Astrocyte (in vitro differentiated cells and primary cell): Measurements from ENCODE around the gene PACRG. TPM values are rescaled to one million over a fixed set of nuclear protein-coding genes. Genes with fewer than 3 reads are reported as not detected.

ENCODE experiments used
- DNase-seq: peaks from one replicate; pipeline ENCODE4 v3.0.0-alpha.2; 2010; ENCODE audit warnings: low read depth
- FAIRE-seq: peaks from 2 replicates; lab custom pipeline; 2011; peaks lifted over from hg19 to GRCh38; lab: Jason Lieb, UNC
- H2AFZ ChIP-seq: 2 replicates; pipeline ENCODE4 v1.6.0; 2012; ENCODE audit warnings: low read depth, low read length, inconsistent platforms
- H3K27ac ChIP-seq: 2 replicates; pipeline ENCODE4 v1.5.1; 2011; ENCODE audit warnings: low read depth, low read length, inconsistent platforms
- H3K27me3 ChIP-seq: 2 replicates; pipeline ENCODE4 v1.6.0; 2011; ENCODE audit warnings: low read length, inconsistent platforms; ENCODE audit not compliant: insufficient read depth
- H3K36me3 ChIP-seq: 2 replicates; pipeline ENCODE4 v1.5.1; 2011; ENCODE audit warnings: low read length, inconsistent platforms; ENCODE audit not compliant: insufficient read depth
- H3K4me1 ChIP-seq: 2 replicates; pipeline ENCODE4 v1.5.1; 2011; ENCODE audit warnings: low read length, inconsistent platforms; ENCODE audit not compliant: insufficient read depth
- H3K4me2 ChIP-seq: 2 replicates; pipeline ENCODE4 v1.6.0; 2012; ENCODE audit warnings: low read length, inconsistent platforms
- H3K4me3 ChIP-seq: 2 replicates; pipeline ENCODE4 v1.5.1; 2011; ENCODE audit warnings: low read depth, mild to moderate bottlenecking, low read length, inconsistent platforms; ENCODE audit not compliant: insufficient read depth
- H3K79me2 ChIP-seq: 2 replicates; pipeline ENCODE4 v1.6.0; 2012; ENCODE audit warnings: mild to moderate bottlenecking, low read length, inconsistent platforms; ENCODE audit not compliant: insufficient read depth
- H3K9ac ChIP-seq: 2 replicates; pipeline ENCODE4 v1.6.0; 2012; ENCODE audit warnings: mild to moderate bottlenecking, low read length, inconsistent platforms
- H3K9me3 ChIP-seq: 2 replicates; pipeline ENCODE4 v1.5.1; 2012; ENCODE audit warnings: low read depth, mild to moderate bottlenecking, low read length, inconsistent platforms; ENCODE audit not compliant: insufficient read depth
- H4K20me1 ChIP-seq: 2 replicates; pipeline ENCODE4 v1.6.0; 2012; ENCODE audit warnings: low read length, inconsistent platforms; ENCODE audit not compliant: insufficient read depth
- H3K27ac Mint-ChIP-seq: one replicate; pipeline ENCODE4 v1.8.0; 2021; ENCODE audit warnings: mild to moderate bottlenecking, mixed read lengths; ENCODE audit not compliant: unreplicated experiment
- H3K27me3 Mint-ChIP-seq: one replicate; pipeline ENCODE4 v1.8.0; 2021; ENCODE audit warnings: low read depth, mixed read lengths; ENCODE audit not compliant: unreplicated experiment
- H3K36me3 Mint-ChIP-seq: one replicate; pipeline ENCODE4 v1.8.0; 2021; ENCODE audit warnings: low read depth, mixed read lengths; ENCODE audit not compliant: unreplicated experiment
- H3K4me1 Mint-ChIP-seq: one replicate; pipeline ENCODE4 v1.8.0; 2021; ENCODE audit warnings: low read depth, mixed read lengths; ENCODE audit not compliant: unreplicated experiment
- H3K4me3 Mint-ChIP-seq: one replicate; pipeline ENCODE4 v1.8.0; 2021; ENCODE audit warnings: mild to moderate bottlenecking, moderate library complexity, mixed read lengths; ENCODE audit not compliant: unreplicated experiment
- H3K9me3 Mint-ChIP-seq: one replicate; pipeline ENCODE4 v1.8.0; 2021; ENCODE audit warnings: mild to moderate bottlenecking, mixed read lengths; ENCODE audit not compliant: unreplicated experiment
- CTCF ChIP-seq: IDR thresholded peaks from 2 replicates; pipeline ENCODE4 v1.5.1; 2011; ENCODE audit warnings: low read depth, mild to moderate bottlenecking, inconsistent platforms, low read length, moderate library complexity; ENCODE audit not compliant: insufficient read depth
- EZH2 ChIP-seq: IDR thresholded peaks from 2 replicates; pipeline ENCODE4 v1.6.1; 2012; ENCODE audit warnings: mild to moderate bottlenecking, low read length, inconsistent platforms; ENCODE audit not compliant: insufficient read depth
- total RNA-seq: library from RNA; stranded (reverse); gene quantifications from 2 replicates; pipeline ENCODE4 v1.2.1, GENCODE V29; 2021

PACRG gene
- total RNA-seq, 1 donor from 2014 or later: not detected

GRCh38 chr6:162971356-162971755 is 243.6 kb downstream of the PACRG start:
- no peaks in the 10 kb centered on the region for H3K4me1 ChIP-seq
- Mint-ChIP-seq H3K27ac (no peak overlapping the region), H3K36me3 (no peaks in the 10 kb centered on the region), H3K4me3 (no peak overlapping the region), H3K27me3 (no peaks in the 10 kb centered on the region), H3K4me1 (no peaks in the 10 kb centered on the region), H3K9me3 (peaks cover 3% of the 10 kb centered on the region)
- H3K4me3 ChIP-seq: no peak overlapping the region
- no peaks in the 10 kb centered on the region for H3K36me3 ChIP-seq
- TF ChIP-seq CTCF: no peak
- no peak for TF ChIP-seq EZH2
- H3K79me2 ChIP-seq: no peaks in the 10 kb centered on the region
- H3K9ac ChIP-seq: no peak overlapping the region
- H4K20me1 ChIP-seq: no peaks in the 10 kb centered on the region
- FAIRE-seq: no peak
- no peak for DNase-seq
- no peak overlapping the region for H3K4me2 ChIP-seq
- no peaks in the 10 kb centered on the region for H3K27me3 ChIP-seq
- H3K27ac ChIP-seq: no peak overlapping the region
- no peaks in the 10 kb centered on the region for H3K9me3 ChIP-seq
- no peak overlapping the region for H2AFZ ChIP-seq

DNA sequence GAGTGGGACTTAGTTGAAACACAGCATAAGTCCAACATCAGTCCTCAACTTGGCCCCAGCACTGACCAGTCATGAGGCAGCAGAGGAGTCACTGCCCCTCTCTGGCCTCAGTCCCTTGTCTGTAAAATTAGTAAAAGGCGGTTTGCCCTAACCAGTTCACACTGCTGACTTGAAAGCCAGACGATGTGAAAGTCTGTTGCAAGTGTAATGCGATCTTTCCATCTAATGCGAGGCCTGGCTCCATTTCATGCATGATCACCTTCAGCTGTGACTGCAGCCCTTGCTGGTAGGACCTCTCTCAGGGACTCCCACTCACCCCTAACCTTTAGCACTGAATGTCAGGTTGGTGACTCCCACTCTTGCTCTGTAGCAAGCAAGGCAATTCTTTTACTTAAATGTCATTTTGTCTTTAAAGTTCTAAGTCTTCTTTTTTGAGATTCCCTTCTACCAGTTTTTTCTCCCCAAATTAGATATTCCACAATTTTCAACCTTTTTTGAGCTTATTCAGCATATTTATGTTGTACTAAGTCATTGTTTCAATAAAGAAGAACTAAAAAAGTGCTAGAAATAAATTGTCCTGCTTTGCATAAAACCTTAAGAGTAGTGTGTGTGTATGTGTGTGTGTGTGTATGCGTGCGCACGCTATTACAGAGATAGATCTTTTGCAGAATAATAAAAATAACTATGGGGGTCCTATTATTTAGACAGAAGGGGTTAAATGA is 245.5 kb downstream of the PACRG start:
- no peaks in the 10 kb centered on the region for H3K4me1 Mint-ChIP-seq
- no peak for TF ChIP-seq CTCF
- TF ChIP-seq EZH2: no peak
- no peaks in the 10 kb centered on the region for H4K20me1 ChIP-seq
- no peaks in the 10 kb centered on the region for H3K27me3 Mint-ChIP-seq
- no peaks in the 10 kb centered on the region for H3K4me1 ChIP-seq
- FAIRE-seq: no peak
- no peak overlapping the region for H3K9ac ChIP-seq
- no peak overlapping the region for H2AFZ ChIP-seq
- H3K79me2 ChIP-seq: no peaks in the 10 kb centered on the region
- no peaks in the 10 kb centered on the region for H3K36me3 Mint-ChIP-seq
- H3K4me3 ChIP-seq: no peak overlapping the region
- no peak overlapping the region for H3K4me3 Mint-ChIP-seq
- H3K27me3 ChIP-seq: no peaks in the 10 kb centered on the region
- H3K9me3 Mint-ChIP-seq: peaks cover 3% of the 10 kb centered on the region
- H3K27ac ChIP-seq: no peak overlapping the region
- no peak overlapping the region for H3K4me2 ChIP-seq
- no peak overlapping the region for H3K27ac Mint-ChIP-seq
- H3K9me3 ChIP-seq: no peaks in the 10 kb centered on the region
- H3K36me3 ChIP-seq: no peaks in the 10 kb centered on the region
- DNase-seq: no peak

GRCh38 chr6:162973980-162974379 is 246.2 kb downstream of the PACRG start:
- Histone ChIP-seq H3K27ac (no peak overlapping the region), H3K27me3 (no peaks in the 10 kb centered on the region), H3K36me3 (no peaks in the 10 kb centered on the region), H3K4me1 (no peaks in the 10 kb centered on the region), H3K4me3 (no peak overlapping the region), H3K9ac (no peak overlapping the region), H4K20me1 (no peaks in the 10 kb centered on the region), H2AFZ (no peak overlapping the region), H3K79me2 (no peaks in the 10 kb centered on the region), H3K4me2 (no peak overlapping the region), H3K9me3 (no peaks in the 10 kb centered on the region)
- FAIRE-seq (no peak), DNase-seq (no peak)
- H3K4me3 Mint-ChIP-seq: no peak overlapping the region
- H3K4me1 Mint-ChIP-seq: no peaks in the 10 kb centered on the region
- peaks cover 3% of the 10 kb centered on the region for H3K9me3 Mint-ChIP-seq
- no peaks in the 10 kb centered on the region for H3K27me3 Mint-ChIP-seq
- H3K27ac Mint-ChIP-seq: no peak overlapping the region
- TF ChIP-seq CTCF (no peak), EZH2 (no peak)
- H3K36me3 Mint-ChIP-seq: no peaks in the 10 kb centered on the region
